ENCODE measurements around the gene CACHD1. TPM values are rescaled to one million over a fixed set of nuclear protein-coding genes. Genes with fewer than 3 reads are reported as not detected.

CACHD1 gene
- total RNA-seq, 2 experiments from 2014 or later, result 0.47 to 0.48 TPM

DNA sequence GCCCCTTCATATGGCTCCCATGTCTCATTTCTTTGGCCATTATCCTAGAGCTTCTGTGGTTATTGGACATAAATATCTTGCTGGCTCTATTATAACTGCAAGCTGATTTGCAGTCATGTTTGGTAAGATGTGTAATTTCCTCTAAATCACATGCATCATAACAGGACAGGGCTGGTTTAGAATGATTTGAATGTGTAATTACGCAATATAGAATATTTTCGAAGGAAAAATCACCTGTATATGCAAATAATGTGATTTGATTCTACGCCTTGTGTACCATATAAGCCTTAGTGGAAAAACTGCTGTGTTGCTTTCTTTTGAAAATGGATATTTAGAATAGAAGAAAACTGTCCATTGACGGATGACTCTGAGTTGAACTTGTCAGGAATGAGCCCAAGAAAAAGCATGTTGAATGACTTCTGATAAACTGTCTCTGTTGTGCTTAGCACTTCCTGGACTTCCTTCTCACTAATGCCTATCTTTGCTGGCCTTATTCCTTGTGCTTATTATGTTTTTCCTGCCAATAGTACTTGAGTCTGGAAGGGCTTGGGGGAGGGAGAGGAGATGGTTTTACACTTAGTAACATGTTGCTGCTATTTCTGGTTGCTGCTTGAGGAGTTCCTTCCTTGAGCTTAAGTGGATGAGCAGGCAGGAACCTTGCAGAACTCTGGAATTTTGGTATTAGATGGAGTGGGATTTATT, 6.5 kb downstream of the CACHD1 start:
- ChIA-PET POLR2A (no interaction called here), CTCF (interaction anchor here (1.3 to 1.4 kb wide), 2 partner anchors 8 to 26 kb away, joined by 4 read pairs; no protein-coding TSS in a partner anchor)
- peaks cover 4% of the 10 kb centered on the region for H3K4me1 Mint-ChIP-seq
- H3K27me3 Mint-ChIP-seq, result peaks cover 15% of the 10 kb centered on the region
- no peak overlapping the region for H3K4me3 Mint-ChIP-seq
- H3K9me3 Mint-ChIP-seq, result no peaks in the 10 kb centered on the region
- H3K27ac Mint-ChIP-seq, result no peak overlapping the region
- peaks cover 2% of the 10 kb centered on the region for H3K36me3 Mint-ChIP-seq (ENCODE audit: low read depth)
- DNase-seq, result no peak

DNA sequence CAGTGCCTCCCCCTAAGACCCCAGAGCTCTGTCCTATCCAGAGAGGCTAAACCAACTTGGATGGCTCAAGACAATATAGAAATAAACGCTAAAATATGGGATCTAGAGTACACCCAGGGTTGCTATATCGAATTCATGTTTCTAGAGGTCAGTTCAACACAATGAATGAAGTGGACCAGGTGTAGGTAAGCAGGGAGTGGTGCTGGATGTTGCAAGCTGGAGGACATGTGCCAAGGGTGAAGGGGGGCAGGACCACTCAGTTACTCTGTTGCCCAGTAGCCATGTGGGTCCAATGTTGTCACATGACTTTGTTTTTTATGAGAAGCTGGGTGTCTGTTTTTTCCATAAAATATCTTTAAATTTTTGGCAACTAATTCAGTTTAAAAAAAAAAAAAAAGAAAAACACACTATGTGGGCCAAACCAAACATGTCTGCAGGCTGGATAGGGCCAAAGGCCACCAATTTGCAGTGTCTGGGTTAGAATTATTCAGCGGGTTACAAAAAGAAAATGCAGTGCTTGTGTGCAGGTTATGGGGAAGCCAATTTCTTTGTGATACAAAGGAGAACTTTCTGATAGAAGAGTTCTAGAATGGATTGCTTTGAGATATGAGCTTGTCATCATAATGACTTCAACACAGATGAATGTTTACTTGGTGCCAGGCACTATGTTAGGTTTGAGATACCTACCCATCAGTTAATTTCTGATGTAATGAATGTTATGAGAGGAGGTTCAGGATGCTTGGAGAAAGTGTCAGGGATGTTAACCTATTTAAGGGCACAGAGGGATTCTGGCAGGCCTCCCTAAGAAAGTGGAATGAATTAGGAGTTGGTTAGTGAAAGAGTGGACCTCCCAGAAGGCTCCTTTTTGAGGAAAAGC, 8.9 kb downstream of the CACHD1 start:
- CTCF ChIA-PET, result no interaction called here
- H3K4me3 Mint-ChIP-seq, result no peak overlapping the region
- no peaks in the 10 kb centered on the region for H3K27me3 Mint-ChIP-seq
- no peaks in the 10 kb centered on the region for H3K9me3 Mint-ChIP-seq
- no peaks in the 10 kb centered on the region for H3K4me1 Mint-ChIP-seq
- no peak for DNase-seq
- H3K36me3 Mint-ChIP-seq (ENCODE audit: low read depth), result no peaks in the 10 kb centered on the region
- POLR2A ChIA-PET, result no interaction called here
- no peak overlapping the region for H3K27ac Mint-ChIP-seq

DNA sequence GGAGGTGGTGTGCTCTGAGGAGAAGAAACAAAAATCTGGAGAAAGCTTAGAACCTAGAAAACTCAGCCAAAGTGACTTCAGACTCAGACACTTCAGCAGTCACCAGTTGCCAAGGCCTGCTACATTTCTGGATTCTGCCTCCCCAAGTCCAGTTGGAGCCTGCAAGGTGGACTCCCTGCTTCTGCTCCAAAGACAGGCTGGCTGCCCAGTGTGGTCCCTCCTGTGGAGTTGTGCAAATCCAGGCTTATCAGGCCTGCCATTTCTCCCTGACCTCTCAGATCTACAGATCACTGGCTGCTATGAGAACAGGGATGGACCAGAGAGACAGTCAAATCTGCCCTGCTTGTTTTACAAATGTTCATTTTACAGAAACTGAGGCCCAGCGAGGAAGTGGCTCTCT, 9.9 kb downstream of the CACHD1 start:
- no peaks in the 10 kb centered on the region for H3K36me3 Mint-ChIP-seq (ENCODE audit: low read depth)
- H3K4me3 Mint-ChIP-seq, result no peak overlapping the region
- POLR2A ChIA-PET, result no interaction called here
- no peak for DNase-seq
- no peaks in the 10 kb centered on the region for H3K9me3 Mint-ChIP-seq
- no peaks in the 10 kb centered on the region for H3K4me1 Mint-ChIP-seq
- no peak overlapping the region for H3K27ac Mint-ChIP-seq
- CTCF ChIA-PET, result no interaction called here
- no peaks in the 10 kb centered on the region for H3K27me3 Mint-ChIP-seq

DNA sequence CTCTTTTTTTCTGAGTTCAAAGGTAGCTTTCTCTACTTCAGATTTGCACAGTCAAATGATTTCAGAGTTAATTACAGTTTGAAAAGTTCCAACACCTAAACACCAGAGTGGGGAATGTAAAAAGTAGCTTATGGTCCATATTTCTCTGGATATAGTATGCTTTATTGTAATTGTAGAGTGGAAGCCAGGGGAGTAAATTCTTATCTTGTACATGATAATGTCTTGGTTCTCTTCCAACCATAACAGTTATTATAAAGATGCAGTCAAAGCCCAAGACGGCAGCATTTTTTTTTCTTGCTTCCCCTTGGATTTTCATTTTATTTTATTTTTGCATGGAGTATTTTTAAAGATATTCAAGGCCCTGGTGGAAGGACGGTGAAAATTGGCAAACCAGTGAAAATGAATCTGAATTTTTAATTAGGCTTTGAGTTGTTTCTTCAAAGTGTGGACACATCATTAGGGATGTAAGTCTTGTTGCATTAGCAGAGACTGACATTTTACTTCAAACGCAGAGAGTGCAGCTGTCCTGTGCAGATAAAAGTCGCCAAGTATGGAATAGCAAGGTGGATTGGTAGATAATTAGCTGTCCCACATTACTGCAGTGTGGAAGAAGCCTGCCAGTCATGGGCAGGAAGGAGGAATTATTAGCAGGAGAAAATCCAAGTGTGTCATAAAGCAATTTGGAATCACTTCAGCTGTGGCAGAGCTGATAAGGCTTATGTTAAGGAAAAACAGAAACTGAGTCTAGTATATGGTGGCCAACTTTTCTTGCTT, 11.3 kb downstream of the CACHD1 start:
- POLR2A ChIA-PET, result no interaction called here
- CTCF ChIA-PET, result interaction anchor here (0.6 kb wide), 1 partner anchor 581 kb away, joined by 4 read pairs; no protein-coding TSS in a partner anchor
- H3K27ac Mint-ChIP-seq, result no peak overlapping the region
- H3K36me3 Mint-ChIP-seq (ENCODE audit: low read depth), result no peaks in the 10 kb centered on the region
- H3K27me3 Mint-ChIP-seq, result no peaks in the 10 kb centered on the region
- no peaks in the 10 kb centered on the region for H3K9me3 Mint-ChIP-seq
- DNase-seq, result no peak
- H3K4me3 Mint-ChIP-seq, result no peak overlapping the region
- H3K4me1 Mint-ChIP-seq, result no peaks in the 10 kb centered on the region

DNA sequence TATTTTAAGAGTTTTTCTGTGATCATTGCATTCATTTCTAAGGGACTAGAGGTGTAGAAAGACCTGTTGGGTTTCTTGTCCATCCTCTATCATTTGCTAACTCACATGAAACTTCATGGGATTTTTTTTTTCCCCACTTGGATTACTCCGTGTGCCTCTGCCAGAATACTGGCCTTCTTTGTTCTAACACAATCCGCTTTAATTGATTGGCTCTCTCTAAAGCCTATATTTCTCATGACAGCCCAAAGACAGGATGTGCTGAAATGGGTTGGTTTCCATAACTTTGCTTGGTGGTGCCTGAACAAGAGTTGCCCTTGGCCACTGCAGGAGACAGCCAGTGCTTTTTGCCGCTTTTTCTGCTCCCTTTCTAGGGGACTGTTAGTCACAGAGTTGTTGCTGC, 12.2 kb downstream of the CACHD1 start:
- Mint-ChIP-seq H3K9me3 (no peaks in the 10 kb centered on the region), H3K27me3 (no peaks in the 10 kb centered on the region), H3K4me3 (no peak overlapping the region), H3K4me1 (no peaks in the 10 kb centered on the region), H3K27ac (no peak overlapping the region), H3K36me3 (ENCODE audit: low read depth) (no peaks in the 10 kb centered on the region)
- POLR2A ChIA-PET, result no interaction called here
- no peak for DNase-seq
- CTCF ChIA-PET, result no interaction called here

DNA sequence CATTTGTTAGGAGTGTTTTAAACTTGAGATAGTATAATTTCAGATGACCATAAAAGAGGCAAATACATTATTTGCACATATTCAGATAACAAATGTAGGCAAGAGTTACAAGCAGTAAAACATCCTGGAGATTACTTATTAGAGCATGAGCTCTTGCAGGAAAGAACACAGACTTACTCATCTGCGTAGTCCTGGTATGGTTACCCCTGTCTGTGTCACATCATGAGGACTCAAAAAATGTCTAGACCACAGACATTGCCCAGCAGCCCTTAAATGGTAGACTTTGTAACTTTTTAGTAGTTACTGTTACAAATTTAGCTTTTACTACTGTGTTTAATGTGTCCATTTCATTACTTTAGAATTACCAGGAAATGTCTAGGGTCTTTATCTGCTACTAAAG, 12.8 kb downstream of the CACHD1 start:
- ChIA-PET POLR2A (no interaction called here), CTCF (no interaction called here)
- no peaks in the 10 kb centered on the region for H3K9me3 Mint-ChIP-seq

DNA sequence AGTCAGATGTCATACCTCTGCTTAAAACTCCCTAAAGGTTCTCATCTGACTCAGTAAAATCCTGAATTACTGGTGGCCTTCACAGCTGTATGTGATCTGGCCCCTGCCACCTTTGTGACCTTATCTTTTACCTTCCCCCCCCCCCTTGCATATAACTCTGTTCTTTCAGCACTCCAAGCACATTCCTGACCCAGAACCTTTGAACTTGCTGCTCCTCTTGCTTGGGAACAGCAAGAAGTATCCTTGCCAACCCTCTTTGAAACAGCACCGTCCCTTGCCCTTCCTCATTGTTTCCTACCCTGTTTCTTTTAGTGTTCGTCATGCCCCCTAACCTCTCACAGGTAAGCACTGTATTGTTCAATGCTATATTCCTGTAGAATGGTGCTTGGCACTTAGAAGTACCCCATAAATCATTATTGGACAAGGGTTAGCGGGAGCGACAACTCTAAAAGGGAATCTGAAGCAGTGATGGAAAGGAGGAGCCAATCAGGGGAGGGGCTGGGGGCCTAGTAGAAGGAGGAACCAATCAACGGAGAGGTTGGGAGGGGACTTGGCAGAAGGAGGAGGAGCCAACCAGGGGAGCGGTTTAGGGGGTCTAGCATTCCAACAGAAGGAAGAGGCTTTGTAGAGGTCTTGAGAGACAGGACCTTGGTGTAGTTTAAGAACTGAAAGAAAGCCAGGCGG, 13.9 kb downstream of the CACHD1 start:
- no peaks in the 10 kb centered on the region for H3K9me3 Mint-ChIP-seq
- no peaks in the 10 kb centered on the region for H3K36me3 Mint-ChIP-seq (ENCODE audit: low read depth)
- no peaks in the 10 kb centered on the region for H3K4me1 Mint-ChIP-seq
- ChIA-PET CTCF (no interaction called here), POLR2A (no interaction called here)
- no peaks in the 10 kb centered on the region for H3K27me3 Mint-ChIP-seq
- no peak overlapping the region for H3K4me3 Mint-ChIP-seq
- H3K27ac Mint-ChIP-seq, result no peak overlapping the region
- DNase-seq, result no peak

More for the DNA sequence above, 12.8 kb downstream of the CACHD1 start:
- Mint-ChIP-seq H3K36me3 (ENCODE audit: low read depth) (no peaks in the 10 kb centered on the region), H3K4me3 (no peak overlapping the region), H3K4me1 (no peaks in the 10 kb centered on the region), H3K27ac (no peak overlapping the region), H3K27me3 (no peaks in the 10 kb centered on the region)
- no peak for DNase-seq

DNA sequence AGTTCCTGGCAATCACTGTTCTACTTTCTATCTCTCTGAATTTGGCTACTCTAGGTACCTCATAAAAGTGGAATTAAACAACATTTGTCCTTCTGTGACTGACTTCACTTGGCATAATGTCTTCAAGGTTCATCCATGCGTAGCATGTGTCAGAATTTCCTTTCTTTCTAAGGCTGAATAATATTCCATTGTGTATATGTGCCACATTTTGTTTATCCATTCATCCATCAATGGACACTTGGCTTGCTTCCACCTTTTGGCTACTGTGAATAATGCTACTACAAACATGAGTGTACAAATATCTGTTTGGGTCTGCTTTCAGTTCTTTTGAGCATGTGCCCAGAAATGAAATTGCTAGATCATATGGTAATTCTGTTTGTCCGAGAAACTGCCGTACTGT, 14.7 kb downstream of the CACHD1 start:
- DNase-seq, result no peak
- POLR2A ChIA-PET, result no interaction called here
- CTCF ChIA-PET, result no interaction called here
- H3K4me3 Mint-ChIP-seq, result no peak overlapping the region
- no peaks in the 10 kb centered on the region for H3K9me3 Mint-ChIP-seq
- peaks cover 2% of the 10 kb centered on the region for H3K27me3 Mint-ChIP-seq
- no peaks in the 10 kb centered on the region for H3K36me3 Mint-ChIP-seq (ENCODE audit: low read depth)
- no peak overlapping the region for H3K27ac Mint-ChIP-seq
- no peaks in the 10 kb centered on the region for H3K4me1 Mint-ChIP-seq

DNA sequence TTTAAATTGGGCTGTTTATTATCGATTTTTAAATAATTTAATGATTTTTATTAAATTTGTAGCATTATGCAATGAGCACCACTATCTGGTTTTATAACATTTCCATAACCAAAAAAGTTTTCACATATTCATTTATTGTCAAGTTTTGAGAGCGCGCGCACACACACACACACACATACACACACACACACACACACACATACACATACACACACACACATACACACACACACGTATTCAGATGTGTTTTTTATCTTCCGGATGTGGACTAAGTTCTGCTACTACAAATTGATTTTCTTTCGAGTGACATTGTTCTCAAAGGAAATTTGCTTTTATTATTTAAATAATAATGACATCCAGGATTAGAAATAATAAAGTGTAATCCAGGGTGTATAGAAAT, 16.3 kb downstream of the CACHD1 start:
- ChIA-PET CTCF (no interaction called here), POLR2A (no interaction called here)
- H3K27ac Mint-ChIP-seq, result no peak overlapping the region
- no peaks in the 10 kb centered on the region for H3K36me3 Mint-ChIP-seq (ENCODE audit: low read depth)
- H3K9me3 Mint-ChIP-seq, result no peaks in the 10 kb centered on the region
- no peak overlapping the region for H3K4me3 Mint-ChIP-seq
- DNase-seq, result no peak
- H3K4me1 Mint-ChIP-seq, result no peaks in the 10 kb centered on the region
- peaks cover 2% of the 10 kb centered on the region for H3K27me3 Mint-ChIP-seq

DNA sequence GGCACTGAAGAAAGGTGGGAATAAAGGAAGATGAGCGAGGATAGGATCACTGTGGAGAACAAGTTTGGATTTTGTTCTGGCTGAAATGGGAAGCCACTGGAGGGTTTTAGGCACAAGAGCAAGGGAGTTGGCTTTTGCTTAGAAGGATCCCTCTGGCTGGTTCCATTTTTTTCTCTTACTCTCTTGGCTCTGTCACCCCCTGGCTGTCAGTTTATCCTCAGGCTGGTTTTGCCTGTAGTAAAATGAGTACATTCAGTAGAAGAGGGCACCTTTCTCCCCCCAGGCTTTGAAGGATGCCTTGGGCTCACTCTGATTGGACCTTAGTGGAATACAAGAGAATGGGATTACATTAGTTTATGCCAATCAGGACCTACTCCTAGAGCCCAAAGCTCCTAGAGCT, 17.1 kb downstream of the CACHD1 start:
- H3K27me3 Mint-ChIP-seq, result peaks cover 2% of the 10 kb centered on the region
- no peaks in the 10 kb centered on the region for H3K36me3 Mint-ChIP-seq (ENCODE audit: low read depth)
- ChIA-PET CTCF (no interaction called here), POLR2A (no interaction called here)
- no peaks in the 10 kb centered on the region for H3K4me1 Mint-ChIP-seq
- no peak for DNase-seq
- no peak overlapping the region for H3K27ac Mint-ChIP-seq
- H3K4me3 Mint-ChIP-seq, result no peak overlapping the region
- H3K9me3 Mint-ChIP-seq, result no peaks in the 10 kb centered on the region

DNA sequence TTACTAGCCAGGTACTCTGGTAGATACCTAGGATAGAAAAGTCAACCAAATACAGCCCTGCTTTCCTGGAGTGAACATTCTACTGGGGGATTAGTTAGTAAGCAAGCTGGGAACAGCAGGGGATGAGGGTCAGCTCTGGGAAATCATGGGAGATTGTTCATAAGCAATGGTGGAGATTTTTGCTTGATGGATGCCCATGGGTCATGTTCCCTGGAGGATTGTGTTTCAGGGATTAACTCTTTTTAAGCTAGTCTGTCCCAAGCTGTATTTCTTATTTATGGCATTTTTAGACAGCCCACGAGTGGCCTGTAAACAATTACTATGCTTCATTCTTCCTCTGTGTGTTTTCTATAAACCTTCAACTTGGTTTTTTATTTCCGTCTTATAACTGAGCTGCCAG, 18.9 kb downstream of the CACHD1 start:
- Mint-ChIP-seq H3K4me3 (no peak overlapping the region), H3K4me1 (no peaks in the 10 kb centered on the region), H3K36me3 (ENCODE audit: low read depth) (no peaks in the 10 kb centered on the region), H3K27ac (no peak overlapping the region), H3K9me3 (no peaks in the 10 kb centered on the region), H3K27me3 (peaks cover 2% of the 10 kb centered on the region)
- no peak for DNase-seq
- ChIA-PET POLR2A (no interaction called here), CTCF (no interaction called here)

DNA sequence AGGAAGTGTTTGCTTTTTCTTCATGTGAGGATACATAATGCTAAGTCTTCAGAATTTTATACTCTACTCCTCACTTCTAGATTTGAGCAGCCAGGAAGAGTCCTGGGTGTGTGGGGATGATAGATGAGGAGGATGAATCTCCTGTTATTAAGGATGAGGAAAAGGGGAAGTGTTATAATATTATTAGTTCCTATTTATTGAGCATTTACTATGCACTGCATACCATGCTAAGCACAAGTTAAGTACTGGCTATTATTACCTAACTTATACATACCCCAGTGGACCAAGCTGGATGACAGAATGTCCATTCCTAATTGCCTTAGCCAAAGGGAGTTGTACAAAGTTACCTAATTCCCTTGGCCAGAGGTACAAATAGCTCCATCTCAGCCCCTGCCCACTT, 19.8 kb downstream of the CACHD1 start:
- Mint-ChIP-seq H3K9me3 (no peaks in the 10 kb centered on the region), H3K4me3 (no peak overlapping the region), H3K4me1 (peaks cover 3% of the 10 kb centered on the region), H3K27me3 (peaks cover 4% of the 10 kb centered on the region), H3K27ac (no peak overlapping the region), H3K36me3 (ENCODE audit: low read depth) (no peaks in the 10 kb centered on the region)
- POLR2A ChIA-PET, result no interaction called here
- CTCF ChIA-PET, result no interaction called here
- DNase-seq, result no peak

All from activated CD4-positive, alpha-beta T cell treated with anti-CD3 and anti-CD28 coated beads, Interleukin-2, amount 10 ng/mL, durations not matched to agents 7 days and 5 days (primary cell).